Measurements from ENCODE around the gene OGDH.

GRCh38 chr7:44673324-44673723, 66.9 kb downstream of the OGDH start:
- TF ChIP-seq MYC (IDR thresholded peaks at IDR 0.05; ENCODE audit: low read depth, low read length) (no peak), POLR2A (IDR thresholded peaks at IDR 0.05; ENCODE audit: extremely low read depth, insufficient read length) (no peak), CTCF (IDR thresholded peaks at IDR 0.05; ENCODE audit: low read depth, low read length) (no peak), MAX (IDR thresholded peaks at IDR 0.05; ENCODE audit: low read depth, low read length) (no peak)
